Dermis blood vessel endothelial cell (primary cell): ENCODE measurements around the gene GLG1. TPM values are rescaled to one million over a fixed set of nuclear protein-coding genes. Genes with fewer than 3 reads are reported as not detected.
"Not testable (repeated sequence)": the region's sequence is repeated elsewhere in the genome, so short reads cannot be mapped to it uniquely, and the experiment has no call there.

Experiments used
- DNase-seq: peaks from one replicate; pipeline ENCODE4 v3.0.0; 2010
- total RNA-seq: library from RNA; depleted of rRNA; stranded (reverse); fragments of >200 nt; gene quantifications from 2 replicates; pipeline ENCODE4 v1.2.3, GENCODE V29; 2014

The GLG1 gene
- total RNA-seq, 1 donor from 2014 or later, result 104 TPM

DNA sequence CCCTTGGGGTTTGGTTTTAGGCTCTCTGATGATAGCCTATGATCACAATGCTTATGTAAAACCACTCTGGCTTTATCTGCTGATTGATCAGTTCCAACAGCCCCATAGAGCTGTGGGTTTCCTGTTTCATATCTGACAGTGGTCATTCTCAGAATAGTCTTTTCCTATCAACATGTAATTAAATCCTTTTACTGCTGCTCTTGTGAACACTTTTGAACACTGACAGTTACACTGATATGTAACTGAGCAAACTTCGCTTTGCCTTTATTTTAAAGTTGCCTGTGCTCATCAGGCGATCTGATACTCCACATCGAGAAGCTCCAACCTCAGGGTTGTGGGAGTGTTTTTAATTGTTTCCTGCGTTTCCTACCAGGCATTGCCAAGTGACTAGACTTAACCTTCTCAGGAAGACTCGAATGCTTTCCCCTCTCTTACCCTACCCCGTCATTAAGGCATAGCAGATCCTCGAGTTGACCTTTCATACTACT, 168.4 kb downstream of the GLG1 start:
- DNase-seq, result peak; percentile 55

DNA sequence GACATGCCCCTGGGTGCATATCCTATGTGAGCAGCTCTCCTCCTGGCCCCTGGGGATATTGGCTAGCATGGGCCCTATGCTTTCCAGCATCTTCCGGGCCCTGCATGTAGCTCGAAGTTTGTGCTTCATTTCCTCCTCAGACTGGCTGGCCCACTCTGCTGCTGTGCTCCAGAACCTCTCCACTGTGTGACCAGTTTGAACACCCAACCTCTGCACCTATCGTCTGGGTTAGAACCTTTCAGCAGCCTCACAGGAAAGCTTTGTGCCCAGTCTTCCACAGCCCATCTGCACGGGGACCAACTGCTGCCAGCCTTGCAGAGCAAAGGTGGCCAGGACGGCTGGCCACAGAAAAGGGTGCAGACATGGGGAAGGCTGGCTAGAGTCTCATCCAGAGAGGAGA, 175.4 kb downstream of the GLG1 start:
- no peak for DNase-seq

DNA sequence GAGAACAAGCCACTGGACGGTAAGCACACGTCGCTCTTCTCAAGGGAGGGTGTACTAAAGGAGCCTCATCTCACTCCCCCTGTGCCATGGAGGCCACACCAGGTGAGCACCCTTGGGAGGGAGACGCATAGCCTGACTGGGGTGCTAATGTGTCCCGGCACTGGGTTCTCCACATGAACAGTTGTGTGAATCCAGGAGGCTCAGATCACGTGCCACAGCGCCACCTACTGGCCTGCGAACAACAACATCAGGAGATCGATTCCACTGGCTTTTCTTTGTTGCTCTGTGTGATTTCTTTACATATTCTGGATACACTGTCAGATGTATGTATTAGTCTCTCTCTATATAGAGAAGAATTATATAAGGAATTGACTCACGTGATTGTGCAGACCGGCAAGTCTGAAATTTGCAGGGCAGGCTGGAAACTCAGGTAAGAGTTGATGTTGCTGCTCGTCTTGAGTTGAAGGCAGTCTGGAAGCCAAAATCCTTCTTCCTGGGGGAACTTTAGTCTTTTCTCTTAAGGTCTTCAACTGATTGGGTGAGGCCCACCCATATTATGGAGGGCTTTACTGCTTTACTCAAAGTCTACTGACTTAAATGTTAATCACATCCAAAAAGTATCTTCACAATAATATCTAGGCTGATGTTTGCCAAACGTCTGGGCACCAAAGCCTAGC, 176.7 kb downstream of the GLG1 start:
- DNase-seq, result peak; percentile 58

DNA sequence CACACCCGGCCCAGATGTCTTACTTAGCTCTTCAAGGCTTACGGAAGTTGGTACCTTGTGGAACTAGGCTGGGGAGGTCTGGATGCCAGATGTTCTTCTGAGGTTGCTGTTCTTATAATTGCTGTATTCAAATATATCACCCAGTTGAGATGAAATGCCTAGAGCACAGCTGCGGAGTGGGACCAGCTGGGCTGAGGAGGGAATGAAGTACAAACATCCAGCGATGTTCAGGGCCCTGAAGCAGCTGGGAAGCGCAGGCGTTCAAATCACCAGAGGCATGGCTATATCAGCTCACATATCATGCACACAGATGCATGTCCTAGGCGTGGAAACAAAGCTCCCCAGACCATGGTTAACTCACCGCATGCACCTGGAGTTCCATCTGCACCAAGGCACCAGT, 178.4 kb downstream of the GLG1 start:
- DNase-seq, result not testable (repeated sequence)

DNA sequence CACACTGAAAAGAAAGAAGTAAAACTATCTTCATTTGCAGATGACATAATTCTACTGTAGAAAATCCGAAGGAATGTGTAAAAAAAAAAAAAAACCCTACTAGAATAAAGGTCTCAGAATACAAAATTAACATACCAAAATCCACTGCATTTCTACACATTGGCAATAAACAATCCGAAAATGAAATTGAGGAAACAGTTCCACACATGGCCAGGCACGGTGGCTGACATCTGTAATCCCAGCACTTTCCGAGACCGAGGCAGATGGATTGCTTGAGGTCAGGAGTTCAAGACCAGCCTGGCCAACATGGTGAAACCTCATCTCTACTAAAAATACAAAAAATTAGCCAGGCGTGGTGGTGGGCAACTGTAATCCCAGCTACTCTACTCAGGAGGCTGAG, 181.2 kb downstream of the GLG1 start:
- not testable (repeated sequence) for DNase-seq

DNA sequence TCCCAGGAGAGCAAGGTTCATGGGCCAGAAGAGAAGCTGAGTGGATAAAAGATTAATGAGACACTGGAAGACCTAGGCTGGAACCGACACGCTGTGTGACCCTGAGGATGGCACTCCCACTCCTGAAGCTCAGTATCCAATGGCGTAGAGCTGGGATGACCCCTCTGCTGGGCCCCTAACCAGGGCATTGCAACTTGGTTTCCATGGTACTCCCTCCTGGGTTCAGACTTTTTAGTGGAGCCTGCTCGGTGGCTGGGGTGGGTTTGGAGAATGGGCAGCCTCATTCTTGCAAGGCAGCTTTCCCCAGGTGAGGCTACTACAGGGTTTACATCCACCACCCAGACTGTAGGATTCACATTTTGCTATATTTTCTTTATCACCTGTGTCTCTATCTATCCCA, 183.2 kb downstream of the GLG1 start:
- DNase-seq, result not testable (repeated sequence)

DNA sequence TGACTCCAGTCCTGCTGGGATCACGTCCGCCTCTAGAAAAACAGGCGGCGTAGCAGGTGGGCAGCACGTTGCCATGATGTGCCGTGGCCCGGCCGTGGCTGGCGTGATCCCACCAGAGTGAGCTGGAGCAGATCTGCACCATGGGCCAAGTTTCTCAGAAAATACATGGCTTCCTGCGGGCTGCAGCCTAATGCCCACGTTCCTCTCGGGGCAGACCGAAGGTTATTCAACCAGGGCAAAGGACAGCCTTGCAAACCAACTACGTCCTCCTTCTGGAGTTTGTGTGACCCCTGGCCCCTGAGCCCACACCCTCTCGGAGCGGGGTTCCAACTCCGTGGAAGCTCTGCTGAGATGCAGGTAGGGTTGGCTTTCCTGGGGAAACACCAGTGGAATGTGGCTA, 184.8 kb downstream of the GLG1 start:
- DNase-seq, result not testable (repeated sequence)

DNA sequence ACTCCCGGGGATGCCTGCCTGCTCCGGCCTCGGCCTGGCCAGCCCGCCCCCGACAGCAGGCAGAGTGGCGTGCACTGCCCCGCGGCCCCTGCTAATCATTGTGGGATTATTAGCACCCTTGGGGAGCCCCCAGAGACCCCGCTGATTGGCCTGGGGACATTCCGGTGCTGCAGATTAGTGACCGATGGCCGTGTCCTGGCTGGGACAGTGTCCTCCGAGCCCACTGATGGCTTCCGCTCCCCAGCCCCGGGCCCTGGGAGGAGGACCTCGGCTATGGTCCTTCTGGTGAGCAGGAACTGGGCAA, 185.5 kb downstream of the GLG1 start:
- DNase-seq, result not testable (repeated sequence)

DNA sequence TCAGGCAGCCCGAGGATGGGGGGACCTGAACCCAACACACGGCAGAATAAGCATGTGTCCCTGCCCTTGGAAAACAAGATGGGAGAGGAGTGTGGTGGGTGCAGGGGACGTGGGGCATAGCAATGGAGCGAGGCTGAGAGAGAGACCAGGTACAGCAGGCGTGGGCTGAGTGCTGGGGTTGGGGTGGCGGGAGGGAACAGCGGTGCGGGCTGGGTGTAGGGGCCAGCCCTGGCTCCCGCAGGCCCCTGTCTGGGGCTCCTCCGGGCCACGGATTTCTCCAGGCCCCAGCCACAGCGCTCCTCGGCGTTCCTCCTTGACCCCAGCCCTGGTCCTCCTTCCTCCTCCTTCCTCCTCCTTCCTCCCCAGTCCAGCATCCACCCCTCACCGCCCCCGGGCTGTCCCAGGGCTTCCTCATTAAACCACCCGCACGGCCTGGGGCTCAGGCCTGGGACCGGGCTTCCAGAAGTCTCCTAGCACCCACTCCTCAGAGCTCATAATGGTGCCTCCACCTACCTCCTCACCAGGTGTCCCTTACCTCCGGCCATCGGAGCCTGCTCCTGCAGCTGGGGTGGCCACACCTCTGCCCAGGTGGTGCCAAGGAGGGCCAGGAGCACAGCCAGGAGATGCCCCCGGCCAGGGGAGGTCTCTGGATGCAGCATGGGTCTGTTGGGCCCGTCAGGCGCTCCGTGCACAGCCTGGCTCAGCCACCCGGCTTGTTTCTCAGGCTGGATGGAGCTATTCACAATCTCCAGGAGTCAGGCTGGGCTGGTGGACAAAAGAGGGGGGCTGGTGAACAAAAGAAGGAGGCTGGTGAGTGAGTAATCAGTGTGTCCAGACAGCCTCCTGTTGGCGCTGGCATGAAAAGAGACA, 186.1 kb downstream of the GLG1 start, which contains the start of gene CLEC18B:
Gene CLEC18B (minus strand): TSS at position 867 of the 870 bp plus-strand sequence. CDS start 208 bp downstream, at position 659.
- not testable (repeated sequence) for DNase-seq

DNA sequence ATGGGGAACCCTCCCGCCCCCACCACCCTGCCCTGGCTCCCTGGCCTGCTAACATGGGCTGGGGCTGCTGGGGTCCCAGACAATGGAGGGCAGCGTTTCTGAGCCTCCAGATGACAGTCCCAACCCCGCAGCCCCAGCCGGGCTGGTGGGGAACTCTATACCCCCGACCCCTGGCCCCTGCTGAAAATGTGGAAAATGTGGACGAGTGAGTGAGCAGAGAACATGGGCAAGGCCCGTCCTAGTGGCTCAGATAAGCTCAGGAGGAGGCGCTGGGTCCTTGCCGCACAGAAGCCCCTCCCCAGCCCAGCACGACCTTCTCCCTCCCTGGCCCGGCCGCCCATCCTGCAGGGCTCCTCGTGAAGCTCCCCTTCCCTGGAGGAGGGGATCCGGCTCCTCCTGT, 187.1 kb downstream of the GLG1 start:
- not testable (repeated sequence) for DNase-seq

DNA sequence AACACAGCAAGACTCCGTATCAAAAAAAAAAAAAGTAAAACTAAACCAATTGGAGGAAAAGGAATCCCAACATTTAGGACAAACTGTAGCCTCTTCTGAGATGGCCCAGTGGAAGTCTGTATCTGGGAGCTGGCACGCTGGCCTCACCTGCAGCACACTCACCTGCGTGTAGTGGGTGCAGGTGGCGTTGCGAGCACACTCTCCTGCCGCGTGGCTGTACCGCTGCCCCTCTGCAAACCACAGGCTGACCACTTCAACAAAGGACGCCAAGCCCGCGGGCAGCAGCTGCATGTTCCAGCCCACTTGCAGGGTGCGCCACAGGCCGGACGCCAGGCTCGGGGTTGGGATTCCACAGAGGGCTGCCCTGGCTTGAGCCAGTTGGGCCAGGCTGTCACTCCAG, 189.0 kb downstream of the GLG1 start:
- not testable (repeated sequence) for DNase-seq

DNA sequence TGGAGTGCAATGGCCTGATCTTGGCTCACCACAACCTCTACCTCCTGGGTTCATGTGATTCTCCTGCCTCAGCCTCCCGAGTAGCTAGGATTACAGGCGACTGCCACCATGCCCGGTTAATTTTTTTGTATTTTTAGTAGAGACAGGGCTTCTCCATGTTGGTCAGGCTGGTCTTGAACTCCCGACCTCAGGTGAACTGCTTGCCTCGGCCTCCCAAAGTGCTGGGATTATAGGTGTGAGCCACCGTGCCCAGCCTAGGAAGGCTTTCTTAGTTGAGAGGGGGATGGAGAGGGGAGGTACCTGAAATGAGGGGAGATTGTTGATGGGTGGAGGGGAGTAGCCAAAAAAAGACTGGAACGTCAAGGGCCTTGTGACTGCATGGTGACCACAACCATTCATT, 193.0 kb downstream of the GLG1 start:
- not testable (repeated sequence) for DNase-seq

DNA sequence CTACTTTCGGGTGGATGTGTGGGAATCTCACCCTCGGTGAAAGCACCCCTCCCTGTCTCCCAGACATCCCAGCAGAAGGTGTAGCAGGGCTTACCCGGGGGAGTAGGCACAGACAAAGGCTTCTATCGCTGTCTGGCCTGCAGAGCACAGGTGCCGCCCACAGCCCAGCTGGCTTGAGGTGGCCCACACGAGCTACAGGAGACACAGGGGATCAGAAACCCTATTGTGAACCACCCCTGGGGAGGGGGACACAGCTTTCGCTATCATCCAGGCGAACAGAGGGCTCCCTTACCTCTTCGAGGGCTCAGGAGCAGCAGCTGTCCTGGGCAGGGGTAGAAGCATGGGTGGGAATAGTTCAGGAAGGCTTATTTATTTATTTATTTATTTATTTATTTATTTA, 193.4 kb downstream of the GLG1 start:
- DNase-seq, result not testable (repeated sequence)

DNA sequence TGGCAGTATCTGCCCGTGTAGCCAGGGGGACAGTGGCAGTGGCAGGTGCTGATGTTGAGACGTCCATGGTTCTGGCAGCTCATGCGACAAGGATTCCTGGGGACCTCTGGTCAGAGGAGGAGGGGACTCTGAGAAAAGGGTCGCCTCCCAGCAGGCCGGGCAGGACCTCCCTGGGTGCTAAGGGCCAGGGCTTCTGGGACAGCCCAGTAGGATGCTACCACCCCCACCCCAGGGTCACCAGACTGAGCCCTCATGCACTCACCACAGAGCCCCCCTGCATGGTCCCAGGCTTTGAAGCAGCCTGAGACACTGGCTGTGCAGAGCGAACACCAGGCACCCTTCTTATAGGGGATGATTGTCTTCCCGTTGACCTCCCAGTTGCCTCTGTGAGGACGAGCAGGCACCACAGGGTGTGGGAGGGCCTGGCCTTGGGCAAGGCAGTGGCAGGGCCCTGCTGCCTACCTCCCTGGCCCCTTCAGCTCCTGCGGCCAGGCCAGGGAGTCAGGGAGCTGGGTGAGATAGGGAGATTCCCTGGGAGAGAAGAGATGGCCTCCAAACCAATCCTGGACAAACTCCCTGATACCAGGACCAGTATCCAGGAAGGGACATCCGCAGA, 194.0 kb downstream of the GLG1 start:
- not testable (repeated sequence) for DNase-seq

DNA sequence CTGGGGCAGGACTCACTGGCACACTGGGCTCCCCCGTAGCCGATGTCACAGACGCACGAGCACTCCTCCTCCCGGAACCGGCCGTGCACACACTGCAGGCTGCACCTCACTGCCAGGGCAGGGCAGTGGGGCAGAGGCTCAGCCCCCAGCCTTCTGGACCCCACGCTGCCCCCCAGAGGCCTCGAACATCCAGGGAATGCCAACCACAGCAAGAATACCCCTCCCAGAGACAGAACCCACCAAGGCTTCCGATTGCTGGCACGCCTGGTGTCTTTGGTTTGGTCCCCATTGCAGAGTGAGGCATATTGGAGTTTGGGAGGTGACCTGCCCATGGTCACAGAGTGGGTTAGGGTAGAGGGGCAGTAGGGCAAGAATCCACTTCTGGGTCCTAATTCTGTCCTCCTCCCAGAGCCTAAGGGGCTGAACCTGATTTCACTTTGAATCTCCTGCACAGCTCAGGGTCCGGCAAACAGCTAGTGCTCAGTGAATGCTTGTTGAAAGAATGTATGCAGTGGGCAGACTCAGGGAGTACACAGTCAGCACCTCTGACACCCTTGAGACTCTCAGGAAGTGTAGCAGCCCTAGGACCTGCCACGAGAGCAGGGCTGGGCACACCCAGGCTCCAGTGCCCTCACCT, 194.7 kb downstream of the GLG1 start:
- not testable (repeated sequence) for DNase-seq

DNA sequence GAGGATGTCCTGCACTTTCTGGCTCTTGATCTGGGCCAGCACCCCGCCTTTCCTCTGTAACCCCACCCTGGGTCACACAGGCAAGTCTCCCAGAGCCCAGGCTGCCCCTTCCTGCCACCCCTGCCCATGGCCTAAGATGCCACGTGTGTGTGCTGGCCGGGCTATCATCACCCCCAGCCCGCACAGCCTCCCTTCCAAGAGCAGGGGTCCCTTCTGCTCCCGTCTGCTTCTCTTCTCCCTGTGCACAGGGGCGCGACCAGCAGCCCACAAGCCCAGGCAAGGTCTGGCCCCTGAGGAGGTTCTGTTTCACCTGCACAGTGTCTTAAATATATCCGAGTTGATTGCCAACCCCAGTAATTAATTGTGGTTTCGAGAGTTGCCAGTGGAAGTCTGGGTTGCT, 195.9 kb downstream of the GLG1 start:
- DNase-seq, result not testable (repeated sequence)

DNA sequence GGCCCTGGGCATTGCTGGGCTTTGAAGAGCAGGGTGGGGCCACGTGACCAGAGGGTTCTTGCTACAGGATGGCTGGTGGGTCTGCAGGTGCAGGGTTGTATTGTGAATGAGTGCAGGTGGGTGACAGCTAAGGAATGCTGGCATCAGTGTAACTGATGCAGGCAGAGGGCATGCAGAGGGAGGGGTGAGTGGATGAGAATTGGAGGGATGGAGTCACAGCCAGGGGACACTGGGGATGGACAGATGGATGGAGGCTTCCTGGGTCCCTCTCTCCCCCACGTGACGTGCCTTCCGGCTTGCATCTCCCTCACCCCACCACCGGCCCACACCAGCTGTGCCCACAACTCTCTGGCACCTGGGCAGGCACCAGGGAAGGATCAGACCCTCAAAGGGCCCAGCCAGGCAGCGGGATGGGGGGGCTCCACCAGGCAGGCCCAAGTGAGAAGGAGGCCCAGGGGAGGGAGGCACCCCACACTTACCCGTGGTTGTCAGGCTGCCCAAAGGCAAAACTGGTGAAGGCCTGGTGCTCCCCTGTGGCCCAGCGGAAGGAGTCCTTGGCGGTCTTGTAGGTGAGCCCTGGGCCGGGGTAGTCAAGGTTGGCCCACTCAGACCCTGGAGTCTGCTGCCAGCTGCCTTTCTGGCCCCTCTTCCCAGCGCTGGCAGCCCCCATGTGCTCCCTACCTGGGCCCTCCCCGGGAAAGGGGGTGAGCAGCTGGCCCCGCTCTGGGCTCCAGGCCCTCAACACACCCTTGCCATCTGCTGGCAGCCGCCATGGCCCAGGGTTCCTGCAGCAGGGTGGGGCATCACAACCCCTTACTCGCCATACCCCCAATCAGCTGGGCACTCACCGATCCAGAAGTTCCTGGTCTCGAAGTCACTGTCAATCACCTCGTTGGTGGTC, 196.6 kb downstream of the GLG1 start:
- DNase-seq, result not testable (repeated sequence)

DNA sequence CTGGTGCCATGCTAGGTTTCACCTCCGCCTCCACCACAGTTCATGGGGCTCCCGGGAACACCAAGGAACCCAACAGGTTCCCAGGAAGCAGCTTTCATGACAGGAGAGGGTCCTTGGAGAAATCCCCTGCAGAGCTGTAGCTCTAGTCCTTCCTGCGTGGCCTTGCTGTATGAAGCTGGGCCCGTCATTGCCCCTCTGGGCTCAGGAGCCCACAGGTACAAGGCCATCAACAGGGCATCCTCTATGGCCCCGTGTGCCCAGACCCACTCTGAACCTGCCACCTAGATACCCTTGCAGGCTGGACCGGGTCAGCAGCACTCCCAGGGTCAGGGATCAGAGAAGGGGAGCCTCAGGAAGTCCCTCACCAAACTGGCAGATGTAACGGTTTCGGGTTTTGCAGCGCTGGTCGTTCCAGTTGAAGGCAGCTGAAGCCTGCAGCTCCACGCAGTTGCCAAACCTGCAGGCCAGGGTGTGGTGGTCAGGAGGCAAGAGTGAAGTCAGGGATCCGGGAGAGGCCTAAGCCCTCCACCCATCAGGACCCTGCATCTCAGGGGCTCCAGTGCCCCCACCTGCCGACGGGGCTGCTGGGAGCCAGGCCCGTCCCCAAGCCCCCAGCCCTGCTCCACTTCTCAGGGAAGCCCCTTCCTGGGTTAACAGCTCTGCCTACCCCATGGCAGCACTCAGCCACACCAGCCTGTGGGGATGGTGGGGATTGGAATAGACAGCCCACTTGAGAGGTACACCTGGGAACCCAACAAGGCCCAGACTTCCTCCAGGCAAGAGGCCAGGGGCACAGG, 197.5 kb downstream of the GLG1 start:
- not testable (repeated sequence) for DNase-seq

DNA sequence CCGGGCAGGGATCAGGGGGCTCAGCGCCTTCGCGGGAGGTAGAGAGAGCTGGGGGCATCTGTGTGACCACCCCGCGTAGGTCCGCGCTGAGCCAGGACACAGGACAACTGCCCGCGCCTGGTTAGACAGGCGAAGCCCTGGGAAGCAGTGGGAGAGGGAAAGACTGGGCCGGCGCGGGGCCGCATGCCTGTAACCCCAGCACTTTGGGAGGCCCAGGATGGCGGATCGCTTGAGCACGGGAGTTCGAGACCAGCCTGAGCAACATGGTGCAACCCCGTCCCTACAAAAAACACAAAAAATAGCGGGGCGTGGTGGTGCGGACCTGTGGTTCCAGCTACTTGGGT, 199.6 kb downstream of the GLG1 start:
- DNase-seq, result peak; percentile 24

DNA sequence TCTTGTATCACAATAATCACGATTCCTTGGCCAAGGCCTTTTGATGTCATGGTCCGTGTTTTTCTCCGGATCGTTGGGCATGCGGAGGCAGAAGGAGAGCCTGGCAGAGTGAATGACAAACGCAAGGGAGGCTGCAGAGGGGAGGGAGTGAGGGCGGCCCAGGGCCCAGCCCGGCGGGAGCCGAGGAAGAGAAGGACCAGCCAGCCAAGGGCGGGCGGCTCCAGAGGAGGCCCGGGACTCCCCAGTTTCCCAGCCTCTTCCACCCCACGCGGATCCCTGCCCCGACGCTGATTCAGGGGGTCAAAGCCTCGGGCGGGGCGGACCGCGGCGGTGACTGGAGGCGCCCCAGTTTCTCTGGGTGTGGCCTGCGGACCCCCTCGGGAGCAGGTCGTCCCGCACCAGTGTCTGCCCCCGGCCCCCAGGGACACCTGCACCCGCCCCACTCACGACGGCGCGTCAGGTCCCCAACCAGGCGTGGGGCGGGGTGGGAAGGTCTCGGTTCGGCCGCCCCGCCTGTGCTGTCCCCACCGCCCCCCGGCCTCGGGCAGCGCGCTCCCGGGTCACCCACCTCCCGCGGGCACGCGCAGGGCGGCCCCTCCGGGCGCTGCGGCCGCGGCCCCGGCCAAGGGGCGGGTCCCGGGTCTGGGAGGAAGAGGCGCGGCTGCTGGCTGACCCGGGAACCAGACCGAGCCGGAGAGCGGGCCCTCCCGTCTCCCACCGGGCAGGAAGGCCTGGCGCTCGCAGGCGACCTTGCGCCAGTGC, 200.1 kb downstream of the GLG1 start:
- not testable (repeated sequence) for DNase-seq
